ENCODE results near the gene PSD2. TPM values are rescaled to one million over a fixed set of nuclear protein-coding genes. Genes with fewer than 3 reads are reported as not detected.

PSD2 gene
- total and polyA plus RNA-seq, 4 donors = 0.05 TPM; not detected in 3

DNA sequence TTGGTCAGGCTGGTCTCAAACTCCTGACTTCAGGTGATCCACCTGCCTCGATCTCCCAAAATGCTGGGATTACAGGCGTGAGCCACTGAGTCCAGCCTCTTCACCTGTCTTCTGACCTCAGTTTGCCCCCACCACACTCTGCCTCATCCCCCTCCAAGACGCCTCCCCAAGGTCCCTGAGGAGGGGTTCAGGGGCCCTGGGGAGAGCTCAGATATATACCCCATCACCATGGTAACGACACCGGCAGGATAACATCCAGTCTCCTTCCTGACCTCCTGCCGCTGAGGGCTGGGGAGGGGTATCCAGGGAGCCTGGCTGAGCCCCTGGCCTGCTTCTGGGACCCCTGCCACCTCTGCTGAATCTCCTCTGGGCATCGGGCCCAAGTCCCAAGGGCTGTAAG is 19.7 kb upstream of the PSD2 start:
- 87% methylated on average over 7 of the region's 7 CpGs for WGBS
- H3K27ac ChIP-seq (ENCODE audit: low read depth in 1 of 2, low read length in 2 of 2) = no peak overlapping the region
- no peaks in the 10 kb centered on the region for H3K36me3 ChIP-seq (ENCODE audit: control insufficient read depth in 4 of 4, insufficient read depth in 3 of 4, low read depth in 1 of 4, low read length in 3 of 4)
- TF ChIP-seq, protein P1, sequence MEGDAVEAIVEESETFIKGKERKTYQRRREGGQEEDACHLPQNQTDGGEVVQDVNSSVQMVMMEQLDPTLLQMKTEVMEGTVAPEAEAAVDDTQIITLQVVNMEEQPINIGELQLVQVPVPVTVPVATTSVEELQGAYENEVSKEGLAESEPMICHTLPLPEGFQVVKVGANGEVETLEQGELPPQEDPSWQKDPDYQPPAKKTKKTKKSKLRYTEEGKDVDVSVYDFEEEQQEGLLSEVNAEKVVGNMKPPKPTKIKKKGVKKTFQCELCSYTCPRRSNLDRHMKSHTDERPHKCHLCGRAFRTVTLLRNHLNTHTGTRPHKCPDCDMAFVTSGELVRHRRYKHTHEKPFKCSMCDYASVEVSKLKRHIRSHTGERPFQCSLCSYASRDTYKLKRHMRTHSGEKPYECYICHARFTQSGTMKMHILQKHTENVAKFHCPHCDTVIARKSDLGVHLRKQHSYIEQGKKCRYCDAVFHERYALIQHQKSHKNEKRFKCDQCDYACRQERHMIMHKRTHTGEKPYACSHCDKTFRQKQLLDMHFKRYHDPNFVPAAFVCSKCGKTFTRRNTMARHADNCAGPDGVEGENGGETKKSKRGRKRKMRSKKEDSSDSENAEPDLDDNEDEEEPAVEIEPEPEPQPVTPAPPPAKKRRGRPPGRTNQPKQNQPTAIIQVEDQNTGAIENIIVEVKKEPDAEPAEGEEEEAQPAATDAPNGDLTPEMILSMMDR (IDR thresholded peaks at IDR 0.05; ENCODE audit: low read depth, low read length, missing input control) = no peak
- TF ChIP-seq, protein P2, sequence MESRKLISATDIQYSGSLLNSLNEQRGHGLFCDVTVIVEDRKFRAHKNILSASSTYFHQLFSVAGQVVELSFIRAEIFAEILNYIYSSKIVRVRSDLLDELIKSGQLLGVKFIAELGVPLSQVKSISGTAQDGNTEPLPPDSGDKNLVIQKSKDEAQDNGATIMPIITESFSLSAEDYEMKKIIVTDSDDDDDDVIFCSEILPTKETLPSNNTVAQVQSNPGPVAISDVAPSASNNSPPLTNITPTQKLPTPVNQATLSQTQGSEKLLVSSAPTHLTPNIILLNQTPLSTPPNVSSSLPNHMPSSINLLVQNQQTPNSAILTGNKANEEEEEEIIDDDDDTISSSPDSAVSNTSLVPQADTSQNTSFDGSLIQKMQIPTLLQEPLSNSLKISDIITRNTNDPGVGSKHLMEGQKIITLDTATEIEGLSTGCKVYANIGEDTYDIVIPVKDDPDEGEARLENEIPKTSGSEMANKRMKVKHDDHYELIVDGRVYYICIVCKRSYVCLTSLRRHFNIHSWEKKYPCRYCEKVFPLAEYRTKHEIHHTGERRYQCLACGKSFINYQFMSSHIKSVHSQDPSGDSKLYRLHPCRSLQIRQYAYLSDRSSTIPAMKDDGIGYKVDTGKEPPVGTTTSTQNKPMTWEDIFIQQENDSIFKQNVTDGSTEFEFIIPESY (IDR thresholded peaks at IDR 0.05) = no peak
- TF ChIP-seq FOXA2 (IDR thresholded peaks at IDR 0.05) = no peak
- no peak for TF ChIP-seq EGR1 (IDR thresholded peaks at IDR 0.05; ENCODE audit: low read depth in 2 of 2)
- TF ChIP-seq HNF4A (conservative IDR thresholded peaks at IDR 0.05) = no peak
- TF ChIP-seq GABPA (IDR thresholded peaks at IDR 0.05 in 1 of 2, conservative IDR thresholded peaks at IDR 0.05 in 1 of 2) = no peak
- no peak for TF ChIP-seq RXRA (IDR thresholded peaks at IDR 0.05)
- no peak for TF ChIP-seq TAF1 (conservative IDR thresholded peaks at IDR 0.05)
- TF ChIP-seq SP1 (IDR thresholded peaks at IDR 0.05) = no peak
- TF ChIP-seq, protein P3, sequence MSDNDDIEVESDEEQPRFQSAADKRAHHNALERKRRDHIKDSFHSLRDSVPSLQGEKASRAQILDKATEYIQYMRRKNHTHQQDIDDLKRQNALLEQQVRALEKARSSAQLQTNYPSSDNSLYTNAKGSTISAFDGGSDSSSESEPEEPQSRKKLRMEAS (IDR thresholded peaks at IDR 0.05) = no peak
- no peak for TF ChIP-seq JUND (IDR thresholded peaks at IDR 0.05)
- TF ChIP-seq NR2F2 (IDR thresholded peaks at IDR 0.05) = no peak
- TF ChIP-seq, protein P4, sequence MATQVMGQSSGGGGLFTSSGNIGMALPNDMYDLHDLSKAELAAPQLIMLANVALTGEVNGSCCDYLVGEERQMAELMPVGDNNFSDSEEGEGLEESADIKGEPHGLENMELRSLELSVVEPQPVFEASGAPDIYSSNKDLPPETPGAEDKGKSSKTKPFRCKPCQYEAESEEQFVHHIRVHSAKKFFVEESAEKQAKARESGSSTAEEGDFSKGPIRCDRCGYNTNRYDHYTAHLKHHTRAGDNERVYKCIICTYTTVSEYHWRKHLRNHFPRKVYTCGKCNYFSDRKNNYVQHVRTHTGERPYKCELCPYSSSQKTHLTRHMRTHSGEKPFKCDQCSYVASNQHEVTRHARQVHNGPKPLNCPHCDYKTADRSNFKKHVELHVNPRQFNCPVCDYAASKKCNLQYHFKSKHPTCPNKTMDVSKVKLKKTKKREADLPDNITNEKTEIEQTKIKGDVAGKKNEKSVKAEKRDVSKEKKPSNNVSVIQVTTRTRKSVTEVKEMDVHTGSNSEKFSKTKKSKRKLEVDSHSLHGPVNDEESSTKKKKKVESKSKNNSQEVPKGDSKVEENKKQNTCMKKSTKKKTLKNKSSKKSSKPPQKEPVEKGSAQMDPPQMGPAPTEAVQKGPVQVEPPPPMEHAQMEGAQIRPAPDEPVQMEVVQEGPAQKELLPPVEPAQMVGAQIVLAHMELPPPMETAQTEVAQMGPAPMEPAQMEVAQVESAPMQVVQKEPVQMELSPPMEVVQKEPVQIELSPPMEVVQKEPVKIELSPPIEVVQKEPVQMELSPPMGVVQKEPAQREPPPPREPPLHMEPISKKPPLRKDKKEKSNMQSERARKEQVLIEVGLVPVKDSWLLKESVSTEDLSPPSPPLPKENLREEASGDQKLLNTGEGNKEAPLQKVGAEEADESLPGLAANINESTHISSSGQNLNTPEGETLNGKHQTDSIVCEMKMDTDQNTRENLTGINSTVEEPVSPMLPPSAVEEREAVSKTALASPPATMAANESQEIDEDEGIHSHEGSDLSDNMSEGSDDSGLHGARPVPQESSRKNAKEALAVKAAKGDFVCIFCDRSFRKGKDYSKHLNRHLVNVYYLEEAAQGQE (IDR thresholded peaks at IDR 0.05) = no peak
- TF ChIP-seq YY1 (IDR thresholded peaks at IDR 0.05) = no peak
- H3K9me3 ChIP-seq (ENCODE audit: control insufficient read depth in 4 of 4, low read length in 3 of 4) = no peaks in the 10 kb centered on the region
- no peaks in the 10 kb centered on the region for H3K27me3 ChIP-seq (ENCODE audit: control insufficient read depth in 4 of 4, insufficient read depth in 4 of 4, low read length in 3 of 4)
- peaks cover 0 to 2% (median 0%) of the 10 kb centered on the region in 4 donors for H3K4me1 ChIP-seq (ENCODE audit: control insufficient read depth in 4 of 4, insufficient read depth in 4 of 4, low read length in 3 of 4)
- H3K9ac ChIP-seq (ENCODE audit: low read depth in 1 of 2, low read length in 2 of 2) = no peak overlapping the region
- DNase-seq (ENCODE audit: low spot score) = no peak
- H3K4me3 ChIP-seq (ENCODE audit: low read depth in 1 of 3, low read length in 3 of 3) = no peak overlapping the region

DNA sequence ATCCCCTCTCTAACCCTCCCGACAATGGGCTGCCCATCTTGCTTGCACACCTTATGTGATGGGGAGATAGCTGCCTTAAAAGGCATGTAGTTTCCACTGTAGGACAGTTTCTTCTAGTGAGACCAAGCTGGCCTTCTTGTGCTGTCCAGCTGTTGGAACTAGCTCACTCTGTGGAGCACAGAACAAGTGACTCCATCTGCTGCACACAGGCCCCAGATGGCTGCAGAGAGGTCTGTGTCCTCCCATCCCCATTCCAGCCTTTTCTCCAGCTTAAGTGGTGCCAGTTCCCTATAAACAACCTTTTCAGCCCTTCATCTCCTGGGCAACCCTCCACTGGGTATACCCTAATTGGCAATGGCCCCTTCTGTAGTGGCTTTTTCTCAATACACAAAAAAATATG is 18.7 kb upstream of the PSD2 start:
- DNase-seq (ENCODE audit: low spot score) = no peak
- H3K27ac ChIP-seq (ENCODE audit: low read depth in 1 of 2, low read length in 2 of 2) = no peak overlapping the region
- WGBS = 95% methylated on average over 1 of the region's 1 CpG
- H3K4me3 ChIP-seq (ENCODE audit: low read depth in 1 of 3, low read length in 3 of 3) = no peak overlapping the region
- no peaks in the 10 kb centered on the region for H3K36me3 ChIP-seq (ENCODE audit: control insufficient read depth in 4 of 4, insufficient read depth in 3 of 4, low read depth in 1 of 4, low read length in 3 of 4)
- no peaks in the 10 kb centered on the region for H3K27me3 ChIP-seq (ENCODE audit: control insufficient read depth in 4 of 4, insufficient read depth in 4 of 4, low read length in 3 of 4)
- peaks cover 0 to 2% (median 0%) of the 10 kb centered on the region in 4 donors for H3K4me1 ChIP-seq (ENCODE audit: control insufficient read depth in 4 of 4, insufficient read depth in 4 of 4, low read length in 3 of 4)
- no peaks in the 10 kb centered on the region for H3K9me3 ChIP-seq (ENCODE audit: control insufficient read depth in 4 of 4, low read length in 3 of 4)
- no peak overlapping the region for H3K9ac ChIP-seq (ENCODE audit: low read depth in 1 of 2, low read length in 2 of 2)
- TF ChIP-seq, protein P4 (IDR thresholded peaks at IDR 0.05) = no peak
- TF ChIP-seq, protein P1 (IDR thresholded peaks at IDR 0.05; ENCODE audit: low read depth, low read length, missing input control) = no peak
- no peak for TF ChIP-seq RAD21 (IDR thresholded peaks at IDR 0.05)
- TF ChIP-seq EGR1 (IDR thresholded peaks at IDR 0.05; ENCODE audit: low read depth in 2 of 2) = no peak
- TF ChIP-seq TAF1 (conservative IDR thresholded peaks at IDR 0.05) = no peak
- no peak for TF ChIP-seq SP1 (IDR thresholded peaks at IDR 0.05)
- TF ChIP-seq JUND (IDR thresholded peaks at IDR 0.05) = no peak
- TF ChIP-seq GABPA (IDR thresholded peaks at IDR 0.05 in 1 of 2, conservative IDR thresholded peaks at IDR 0.05 in 1 of 2) = no peak
- TF ChIP-seq, protein P2 (IDR thresholded peaks at IDR 0.05) = no peak
